Astrocyte (in vitro differentiated cells and primary cell): Measurements from ENCODE around the gene C16orf82. TPM values are rescaled to one million over a fixed set of nuclear protein-coding genes. Genes with fewer than 3 reads are reported as not detected.

Experiments used
- DNase-seq: peaks from one replicate; pipeline ENCODE4 v3.0.0-alpha.2; 2010; ENCODE audit warnings: low read depth
- FAIRE-seq: peaks from 2 replicates; lab custom pipeline; 2011; peaks lifted over from hg19 to GRCh38; lab: Jason Lieb, UNC
- H2AFZ ChIP-seq: 2 replicates; pipeline ENCODE4 v1.6.0; 2012; ENCODE audit warnings: low read depth, low read length, inconsistent platforms
- H3K27ac ChIP-seq: 2 replicates; pipeline ENCODE4 v1.5.1; 2011; ENCODE audit warnings: low read depth, low read length, inconsistent platforms
- H3K27me3 ChIP-seq: 2 replicates; pipeline ENCODE4 v1.6.0; 2011; ENCODE audit warnings: low read length, inconsistent platforms; ENCODE audit not compliant: insufficient read depth
- H3K36me3 ChIP-seq: 2 replicates; pipeline ENCODE4 v1.5.1; 2011; ENCODE audit warnings: low read length, inconsistent platforms; ENCODE audit not compliant: insufficient read depth
- H3K4me1 ChIP-seq: 2 replicates; pipeline ENCODE4 v1.5.1; 2011; ENCODE audit warnings: low read length, inconsistent platforms; ENCODE audit not compliant: insufficient read depth
- H3K4me2 ChIP-seq: 2 replicates; pipeline ENCODE4 v1.6.0; 2012; ENCODE audit warnings: low read length, inconsistent platforms
- H3K4me3 ChIP-seq: 2 replicates; pipeline ENCODE4 v1.5.1; 2011; ENCODE audit warnings: low read depth, mild to moderate bottlenecking, low read length, inconsistent platforms; ENCODE audit not compliant: insufficient read depth
- H3K79me2 ChIP-seq: 2 replicates; pipeline ENCODE4 v1.6.0; 2012; ENCODE audit warnings: mild to moderate bottlenecking, low read length, inconsistent platforms; ENCODE audit not compliant: insufficient read depth
- H3K9ac ChIP-seq: 2 replicates; pipeline ENCODE4 v1.6.0; 2012; ENCODE audit warnings: mild to moderate bottlenecking, low read length, inconsistent platforms
- H3K9me3 ChIP-seq: 2 replicates; pipeline ENCODE4 v1.5.1; 2012; ENCODE audit warnings: low read depth, mild to moderate bottlenecking, low read length, inconsistent platforms; ENCODE audit not compliant: insufficient read depth
- H4K20me1 ChIP-seq: 2 replicates; pipeline ENCODE4 v1.6.0; 2012; ENCODE audit warnings: low read length, inconsistent platforms; ENCODE audit not compliant: insufficient read depth
- H3K27ac Mint-ChIP-seq: one replicate; pipeline ENCODE4 v1.8.0; 2021; ENCODE audit warnings: mild to moderate bottlenecking, mixed read lengths; ENCODE audit not compliant: unreplicated experiment
- H3K27me3 Mint-ChIP-seq: one replicate; pipeline ENCODE4 v1.8.0; 2021; ENCODE audit warnings: low read depth, mixed read lengths; ENCODE audit not compliant: unreplicated experiment
- H3K36me3 Mint-ChIP-seq: one replicate; pipeline ENCODE4 v1.8.0; 2021; ENCODE audit warnings: low read depth, mixed read lengths; ENCODE audit not compliant: unreplicated experiment
- H3K4me1 Mint-ChIP-seq: one replicate; pipeline ENCODE4 v1.8.0; 2021; ENCODE audit warnings: low read depth, mixed read lengths; ENCODE audit not compliant: unreplicated experiment
- H3K4me3 Mint-ChIP-seq: one replicate; pipeline ENCODE4 v1.8.0; 2021; ENCODE audit warnings: mild to moderate bottlenecking, moderate library complexity, mixed read lengths; ENCODE audit not compliant: unreplicated experiment
- H3K9me3 Mint-ChIP-seq: one replicate; pipeline ENCODE4 v1.8.0; 2021; ENCODE audit warnings: mild to moderate bottlenecking, mixed read lengths; ENCODE audit not compliant: unreplicated experiment
- CTCF ChIP-seq: IDR thresholded peaks from 2 replicates; pipeline ENCODE4 v1.5.1; 2011; ENCODE audit warnings: low read depth, mild to moderate bottlenecking, inconsistent platforms, low read length, moderate library complexity; ENCODE audit not compliant: insufficient read depth
- EZH2 ChIP-seq: IDR thresholded peaks from 2 replicates; pipeline ENCODE4 v1.6.1; 2012; ENCODE audit warnings: mild to moderate bottlenecking, low read length, inconsistent platforms; ENCODE audit not compliant: insufficient read depth
- total RNA-seq: library from RNA; stranded (reverse); gene quantifications from 2 replicates; pipeline ENCODE4 v1.2.1, GENCODE V29; 2021

C16orf82 gene
- total RNA-seq, 1 donor from 2014 or later, result not detected

- Mint-ChIP-seq H3K36me3 (no peaks in the 10 kb centered on the region), H3K27ac (no peak overlapping the region), H3K4me3 (no peak overlapping the region), H3K27me3 (peaks cover 23% of the 10 kb centered on the region), H3K4me1 (no peaks in the 10 kb centered on the region), H3K9me3 (peaks cover 2% of the 10 kb centered on the region)
- FAIRE-seq, result no peak
- no peaks in the 10 kb centered on the region for H3K4me1 ChIP-seq
- no peaks in the 10 kb centered on the region for H3K36me3 ChIP-seq
- H3K9ac ChIP-seq, result no peak overlapping the region
- H3K9me3 ChIP-seq, result no peaks in the 10 kb centered on the region
- no peak overlapping the region for H3K4me2 ChIP-seq
- DNase-seq, result no peak
- no peak overlapping the region for H2AFZ ChIP-seq
- H4K20me1 ChIP-seq, result no peaks in the 10 kb centered on the region
- no peak for TF ChIP-seq EZH2
- TF ChIP-seq CTCF, result no peak
- H3K79me2 ChIP-seq, result no peaks in the 10 kb centered on the region
- no peaks in the 10 kb centered on the region for H3K27me3 ChIP-seq
- H3K4me3 ChIP-seq, result no peak overlapping the region
- H3K27ac ChIP-seq, result no peak overlapping the region
Measured at GRCh38 chr16:27112093-27112811, 45.5 kb downstream of the C16orf82 start.

- no peaks in the 10 kb centered on the region for H3K36me3 Mint-ChIP-seq
- no peaks in the 10 kb centered on the region for H4K20me1 ChIP-seq
- no peak for FAIRE-seq
Measured at GRCh38 chr16:27113341-27113841, 46.7 kb downstream of the C16orf82 start.

More at GRCh38 chr16:27113341-27113841, 46.7 kb downstream of the C16orf82 start:
- H3K27ac Mint-ChIP-seq, result no peak overlapping the region
- no peaks in the 10 kb centered on the region for H3K9me3 ChIP-seq
- no peak overlapping the region for H3K27ac ChIP-seq
- TF ChIP-seq CTCF, result no peak
- TF ChIP-seq EZH2, result no peak
- no peak overlapping the region for H3K4me3 Mint-ChIP-seq
- no peaks in the 10 kb centered on the region for H3K4me1 ChIP-seq
- H3K4me1 Mint-ChIP-seq, result no peaks in the 10 kb centered on the region
- H3K9ac ChIP-seq, result no peak overlapping the region
- H3K79me2 ChIP-seq, result no peaks in the 10 kb centered on the region
- no peak for DNase-seq
- H3K36me3 ChIP-seq, result no peaks in the 10 kb centered on the region
- H3K9me3 Mint-ChIP-seq, result peaks cover 2% of the 10 kb centered on the region
- no peak overlapping the region for H2AFZ ChIP-seq
- H3K27me3 Mint-ChIP-seq, result peaks cover 19% of the 10 kb centered on the region
- no peak overlapping the region for H3K4me3 ChIP-seq
- no peak overlapping the region for H3K4me2 ChIP-seq
- no peaks in the 10 kb centered on the region for H3K27me3 ChIP-seq
